ENCODE data around the gene COPS9.

The COPS9 gene

DNA sequence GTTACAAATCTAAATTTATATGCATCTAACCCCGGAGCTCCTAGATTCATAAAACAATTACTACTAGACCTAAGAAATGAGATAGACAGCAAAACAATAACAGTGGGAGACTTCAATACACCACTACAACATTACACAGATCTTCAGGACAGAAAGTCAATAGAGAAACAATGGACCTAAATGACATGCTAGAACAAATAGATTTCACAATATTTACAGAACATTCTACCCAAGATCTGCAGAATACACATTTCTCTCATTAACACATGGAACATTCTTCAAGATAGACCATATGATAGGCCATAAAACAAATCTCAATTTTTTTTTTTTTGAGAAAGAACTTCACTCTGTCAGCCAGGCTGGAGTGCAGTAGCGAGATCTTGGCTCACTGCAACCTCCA is 37.8 kb downstream of the COPS9 start:
- no peak for TF ChIP-seq CTCF (IDR thresholded peaks at IDR 0.05; ENCODE audit: insufficient read depth, low read length, poor library complexity, severe bottlenecking)
- no peaks in the 10 kb centered on the region; the same call in 1 of the 2 replicates for H3K27me3 ChIP-seq (replicated peaks; ENCODE audit: control insufficient read depth, insufficient read depth, low read length)
- H3K4me3 ChIP-seq (replicated peaks; ENCODE audit: low read depth, low read length), result no peak overlapping the region
- no peaks in the 10 kb centered on the region for H3K36me3 ChIP-seq (ENCODE audit: control insufficient read depth, insufficient read depth, low read length)
- no peak for DNase-seq (ENCODE audit: extremely low read depth, insufficient read length)

DNA sequence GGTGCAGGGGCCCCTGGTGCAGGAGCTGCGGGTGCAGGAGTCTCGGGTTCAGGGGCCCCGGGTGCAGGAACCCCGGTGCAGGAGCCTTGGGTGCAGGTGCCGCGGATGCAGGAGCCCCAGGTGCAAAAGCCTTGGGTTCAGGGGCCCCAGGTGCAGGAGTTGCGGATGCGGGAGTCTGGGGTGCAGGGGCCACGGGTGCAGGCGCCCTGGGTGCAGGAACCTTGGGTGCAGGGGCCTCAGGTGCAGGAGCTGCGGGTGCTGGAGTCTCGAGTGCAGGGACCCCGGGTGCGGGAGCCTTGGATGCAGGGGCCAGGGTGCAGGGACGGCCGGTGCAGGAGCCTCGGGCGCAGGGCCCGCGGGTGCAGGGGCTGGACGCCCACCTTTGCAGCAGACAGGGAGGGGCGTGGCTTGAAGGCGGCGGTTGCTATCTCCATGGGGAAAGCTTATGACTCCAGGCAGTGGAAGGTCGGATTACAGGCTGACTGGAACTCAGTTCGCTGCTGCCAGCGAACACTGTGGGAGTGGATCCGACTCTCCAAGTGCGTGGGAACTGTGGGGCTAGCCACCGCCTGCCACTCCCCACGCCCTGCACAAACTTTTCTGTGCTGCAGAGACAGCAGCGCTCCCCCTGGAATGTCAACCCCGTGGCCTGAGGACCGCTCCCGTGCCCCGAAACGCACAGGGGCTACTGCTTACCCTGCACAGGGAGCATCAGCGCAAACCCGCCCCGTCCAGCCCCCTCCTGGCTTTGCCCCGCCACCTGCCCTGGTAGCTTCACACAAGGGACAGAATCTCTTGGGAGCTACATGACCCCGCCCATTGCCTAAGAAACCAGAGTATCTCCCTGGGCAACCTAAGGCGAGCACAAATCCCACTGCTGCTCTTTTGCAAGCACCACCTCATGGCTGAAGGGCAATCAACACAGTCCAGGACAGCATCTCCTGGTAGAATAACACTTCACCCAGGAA is 40.3 kb downstream of the COPS9 start:
- DNase-seq (ENCODE audit: extremely low read depth, insufficient read length), result no peak
- no peak for TF ChIP-seq CTCF (IDR thresholded peaks at IDR 0.05; ENCODE audit: insufficient read depth, low read length, poor library complexity, severe bottlenecking)
- Histone ChIP-seq H3K36me3 (ENCODE audit: control insufficient read depth, insufficient read depth, low read length) (no peaks in the 10 kb centered on the region), H3K27me3 (replicated peaks; ENCODE audit: control insufficient read depth, insufficient read depth, low read length) (no peaks in the 10 kb centered on the region; the same call in 1 of the 2 replicates), H3K4me3 (replicated peaks; ENCODE audit: low read depth, low read length) (no peak overlapping the region)

- no peak for DNase-seq (ENCODE audit: extremely low read depth, insufficient read length)
- TF ChIP-seq CTCF (IDR thresholded peaks at IDR 0.05; ENCODE audit: insufficient read depth, low read length, poor library complexity, severe bottlenecking), result no peak
- no peak overlapping the region for H3K4me3 ChIP-seq (replicated peaks; ENCODE audit: low read depth, low read length)
- no peaks in the 10 kb centered on the region for H3K36me3 ChIP-seq (ENCODE audit: control insufficient read depth, insufficient read depth, low read length)
- H3K27me3 ChIP-seq (replicated peaks; ENCODE audit: control insufficient read depth, insufficient read depth, low read length), result no peaks in the 10 kb centered on the region
Observed at GRCh38 chr2:240089306-240089705, 46.8 kb downstream of the COPS9 start.

- TF ChIP-seq CTCF (IDR thresholded peaks at IDR 0.05; ENCODE audit: insufficient read depth, low read length, poor library complexity, severe bottlenecking), result no peak
- no peak for DNase-seq (ENCODE audit: extremely low read depth, insufficient read length)
- H3K27me3 ChIP-seq (replicated peaks; ENCODE audit: control insufficient read depth, insufficient read depth, low read length), result no peaks in the 10 kb centered on the region
- no peaks in the 10 kb centered on the region for H3K36me3 ChIP-seq (ENCODE audit: control insufficient read depth, insufficient read depth, low read length)
- no peak overlapping the region for H3K4me3 ChIP-seq (replicated peaks; ENCODE audit: low read depth, low read length)
Observed at GRCh38 chr2:240086563-240086962, 49.5 kb downstream of the COPS9 start.
